Measurements from ENCODE around the gene ZNF277.

The ZNF277 gene

DNA sequence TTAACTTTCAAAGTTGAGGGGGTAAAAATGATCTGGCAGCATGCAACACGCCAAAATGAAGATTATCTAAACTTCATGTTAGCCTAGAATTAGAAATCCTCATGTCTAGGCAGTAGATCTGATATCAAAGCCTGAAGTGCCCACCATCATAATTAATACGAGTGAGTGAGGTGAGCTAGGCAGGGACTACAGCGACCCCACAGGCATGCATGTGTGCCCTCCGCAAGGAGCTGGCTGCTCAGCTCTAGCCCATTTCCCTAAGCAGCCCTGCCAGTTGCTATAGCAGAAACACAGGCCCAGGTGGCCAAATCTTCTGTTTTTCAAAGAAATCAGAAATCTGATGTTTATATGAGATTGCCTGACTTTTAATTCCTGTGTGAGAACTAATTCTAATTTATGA is 150.6 kb downstream of the ZNF277 start:
- Histone ChIP-seq H3K18ac (ENCODE audit: low read length) (no peak overlapping the region), H4K8ac (ENCODE audit: low read depth, low read length) (no peak overlapping the region), H2BK12ac (ENCODE audit: low read length) (no peak overlapping the region), H2BK15ac (ENCODE audit: low read length) (no peak overlapping the region), H3K4me1 (ENCODE audit: control insufficient read depth in 2 of 2, insufficient read depth in 1 of 2, low read depth in 1 of 2, low read length in 2 of 2) (peaks cover 0 to 2% of the 10 kb centered on the region in 2 donors), H3K36me3 (replicated peaks in 1 of 2; ENCODE audit: control insufficient read depth in 2 of 2, insufficient read depth in 2 of 2, low read length in 2 of 2) (no peaks in the 10 kb centered on the region), H3K9ac (ENCODE audit: low read depth, low read length, poor library complexity) (no peak overlapping the region), H2AFZ (ENCODE audit: low read length) (no peak overlapping the region), H3K79me1 (ENCODE audit: low read depth, low read length) (no peaks in the 10 kb centered on the region), H3K14ac (ENCODE audit: low read length) (no peak overlapping the region), H3K9me3 (replicated peaks in 1 of 2; ENCODE audit: control insufficient read depth in 2 of 2, insufficient read depth in 1 of 2, low read depth in 1 of 2, low read length in 2 of 2) (no peaks in the 10 kb centered on the region), H3K4ac (ENCODE audit: low read length) (no peak overlapping the region), H2BK120ac (ENCODE audit: low read depth, low read length) (no peak overlapping the region), H3K23ac (ENCODE audit: low read depth, low read length, poor library complexity) (no peak overlapping the region), H3K27ac (replicated peaks; ENCODE audit: low read length) (no peak overlapping the region), H2BK5ac (ENCODE audit: low read length) (no peak overlapping the region), H3K27me3 (ENCODE audit: control insufficient read depth in 3 of 3, insufficient read depth in 3 of 3, low read depth in 1 of 3, low read length in 3 of 3) (no peaks in the 10 kb centered on the region), H2AK5ac (ENCODE audit: low read depth, low read length) (no peak overlapping the region), H4K91ac (ENCODE audit: low read depth, low read length, poor library complexity) (no peak overlapping the region), H3K4me2 (ENCODE audit: insufficient read depth, low read length, poor library complexity, severe bottlenecking) (no peak overlapping the region), H3K4me3 (ENCODE audit: low read length in 2 of 2) (no peak overlapping the region)
- DNase-seq (ENCODE audit: low spot score): no peak
- WGBS, 2 donors (ENCODE audit: extremely low coverage in 2 of 2, insufficient read length in 2 of 2, insufficient replicate concordance in 1 of 2): no CpG with 5 or more reads among the region's 4 CpGs

DNA sequence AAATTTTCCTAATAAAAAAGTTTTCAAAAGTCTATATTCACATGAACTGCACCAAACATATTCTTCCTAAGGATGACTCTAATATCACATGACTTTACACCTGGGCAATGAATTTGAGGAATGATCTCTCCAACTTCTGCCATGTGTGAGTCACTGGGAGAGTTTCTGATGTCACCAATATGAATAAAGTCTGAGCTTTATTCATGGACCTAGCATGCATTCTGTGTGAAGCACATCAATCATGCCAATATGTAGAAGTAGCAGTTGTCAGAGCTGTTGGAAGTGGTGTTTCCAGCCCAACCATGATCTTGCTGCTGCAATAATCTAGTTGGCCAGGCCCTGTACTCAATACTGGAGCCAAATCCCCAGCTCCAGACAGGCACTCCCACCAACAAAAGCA is 152.0 kb downstream of the ZNF277 start:
- H3K4me1 ChIP-seq (ENCODE audit: control insufficient read depth in 2 of 2, insufficient read depth in 1 of 2, low read depth in 1 of 2, low read length in 2 of 2): peaks cover 5 to 9% of the 10 kb centered on the region in 2 donors
- no peak overlapping the region for H3K4me2 ChIP-seq (ENCODE audit: insufficient read depth, low read length, poor library complexity, severe bottlenecking)
- no peak overlapping the region for H3K27ac ChIP-seq (replicated peaks; ENCODE audit: low read length)
- no peak overlapping the region for H2AFZ ChIP-seq (ENCODE audit: low read length)
- no peak overlapping the region for H3K9ac ChIP-seq (ENCODE audit: low read depth, low read length, poor library complexity)
- no peak for DNase-seq (ENCODE audit: low spot score)
- H3K79me1 ChIP-seq (ENCODE audit: low read depth, low read length): no peaks in the 10 kb centered on the region
- no peak overlapping the region for H3K23ac ChIP-seq (ENCODE audit: low read depth, low read length, poor library complexity)
- H2BK12ac ChIP-seq (ENCODE audit: low read length): no peak overlapping the region
- no peak overlapping the region for H2BK15ac ChIP-seq (ENCODE audit: low read length)
- H3K4me3 ChIP-seq (ENCODE audit: low read length in 2 of 2): no peak overlapping the region
- H4K91ac ChIP-seq (ENCODE audit: low read depth, low read length, poor library complexity): no peak overlapping the region
- no peaks in the 10 kb centered on the region for H3K27me3 ChIP-seq (ENCODE audit: control insufficient read depth in 3 of 3, insufficient read depth in 3 of 3, low read depth in 1 of 3, low read length in 3 of 3)
- no peak overlapping the region for H3K14ac ChIP-seq (ENCODE audit: low read length)
- H2AK5ac ChIP-seq (ENCODE audit: low read depth, low read length): no peak overlapping the region
- no peak overlapping the region for H3K18ac ChIP-seq (ENCODE audit: low read length)
- no peak overlapping the region for H2BK5ac ChIP-seq (ENCODE audit: low read length)
- no peaks in the 10 kb centered on the region for H3K36me3 ChIP-seq (replicated peaks in 1 of 2; ENCODE audit: control insufficient read depth in 2 of 2, insufficient read depth in 2 of 2, low read length in 2 of 2)
- H2BK120ac ChIP-seq (ENCODE audit: low read depth, low read length): no peak overlapping the region
- H4K8ac ChIP-seq (ENCODE audit: low read depth, low read length): no peak overlapping the region
- H3K4ac ChIP-seq (ENCODE audit: low read length): no peak overlapping the region
- H3K9me3 ChIP-seq (replicated peaks in 1 of 2; ENCODE audit: control insufficient read depth in 2 of 2, insufficient read depth in 1 of 2, low read depth in 1 of 2, low read length in 2 of 2): no peaks in the 10 kb centered on the region

DNA sequence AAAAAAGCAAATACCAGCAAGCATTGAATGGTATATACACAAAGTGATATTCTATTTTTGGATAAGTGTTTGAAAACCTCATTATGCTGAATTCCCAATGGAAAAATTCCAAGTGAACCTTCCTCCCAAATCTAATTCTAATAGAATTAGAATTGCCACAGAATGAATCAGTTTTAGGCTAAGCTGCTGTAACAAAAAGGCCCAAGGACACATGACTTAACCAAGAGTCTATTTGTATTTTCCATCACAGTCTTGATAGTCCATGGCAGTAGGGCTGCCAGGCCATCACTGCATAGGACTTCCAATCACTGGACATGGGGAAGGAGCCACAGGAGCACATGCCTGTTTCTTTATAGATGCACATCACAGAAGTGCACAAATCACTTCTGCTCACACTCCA is 152.6 kb downstream of the ZNF277 start:
- Histone ChIP-seq H2BK12ac (ENCODE audit: low read length) (no peak overlapping the region), H2BK15ac (ENCODE audit: low read length) (no peak overlapping the region), H4K8ac (ENCODE audit: low read depth, low read length) (no peak overlapping the region), H3K27me3 (ENCODE audit: control insufficient read depth in 3 of 3, insufficient read depth in 3 of 3, low read depth in 1 of 3, low read length in 3 of 3) (no peaks in the 10 kb centered on the region), H3K9me3 (replicated peaks in 1 of 2; ENCODE audit: control insufficient read depth in 2 of 2, insufficient read depth in 1 of 2, low read depth in 1 of 2, low read length in 2 of 2) (no peaks in the 10 kb centered on the region), H3K27ac (replicated peaks; ENCODE audit: low read length) (no peak overlapping the region), H3K9ac (ENCODE audit: low read depth, low read length, poor library complexity) (no peak overlapping the region), H2AFZ (ENCODE audit: low read length) (no peak overlapping the region), H3K36me3 (replicated peaks in 1 of 2; ENCODE audit: control insufficient read depth in 2 of 2, insufficient read depth in 2 of 2, low read length in 2 of 2) (no peaks in the 10 kb centered on the region), H3K4me1 (ENCODE audit: control insufficient read depth in 2 of 2, insufficient read depth in 1 of 2, low read depth in 1 of 2, low read length in 2 of 2) (peaks cover 5 to 11% of the 10 kb centered on the region in 2 donors), H3K18ac (ENCODE audit: low read length) (no peak overlapping the region), H3K4me2 (ENCODE audit: insufficient read depth, low read length, poor library complexity, severe bottlenecking) (no peak overlapping the region), H3K4ac (ENCODE audit: low read length) (no peak overlapping the region), H2BK5ac (ENCODE audit: low read length) (no peak overlapping the region), H2AK5ac (ENCODE audit: low read depth, low read length) (no peak overlapping the region), H4K91ac (ENCODE audit: low read depth, low read length, poor library complexity) (no peak overlapping the region), H3K79me1 (ENCODE audit: low read depth, low read length) (no peaks in the 10 kb centered on the region), H3K4me3 (ENCODE audit: low read length in 2 of 2) (no peak overlapping the region), H3K23ac (ENCODE audit: low read depth, low read length, poor library complexity) (no peak overlapping the region), H2BK120ac (ENCODE audit: low read depth, low read length) (no peak overlapping the region), H3K14ac (ENCODE audit: low read length) (no peak overlapping the region)
- DNase-seq (ENCODE audit: low spot score): no peak

DNA sequence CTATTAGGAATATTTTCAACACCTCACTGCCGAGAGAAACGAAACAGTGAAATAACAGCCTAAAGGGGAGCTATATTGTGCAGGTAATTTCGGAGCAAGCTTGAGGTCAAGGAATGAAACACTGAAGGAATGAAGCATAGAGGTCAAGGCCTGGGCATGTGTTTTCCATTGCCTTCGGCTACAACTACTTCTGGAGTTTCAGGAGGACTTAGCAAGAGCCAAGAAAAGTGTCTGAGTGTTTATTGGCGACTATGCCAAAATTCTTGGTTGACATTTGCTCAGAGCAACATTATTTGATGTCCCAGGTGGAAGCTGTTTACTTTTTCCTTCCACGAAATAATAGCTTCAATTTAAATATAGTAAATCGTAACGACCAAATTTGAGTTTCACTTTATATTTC is 154.2 kb downstream of the ZNF277 start:
- Histone ChIP-seq H3K18ac (ENCODE audit: low read length) (no peak overlapping the region), H3K4me1 (ENCODE audit: control insufficient read depth in 2 of 2, insufficient read depth in 1 of 2, low read depth in 1 of 2, low read length in 2 of 2) (peaks cover 5 to 13% of the 10 kb centered on the region in 2 donors), H3K4ac (ENCODE audit: low read length) (no peak overlapping the region), H4K8ac (ENCODE audit: low read depth, low read length) (no peak overlapping the region), H2AFZ (ENCODE audit: low read length) (no peak overlapping the region), H2BK12ac (ENCODE audit: low read length) (no peak overlapping the region), H3K23ac (ENCODE audit: low read depth, low read length, poor library complexity) (no peak overlapping the region), H3K4me3 (ENCODE audit: low read length in 2 of 2) (no peak overlapping the region), H3K4me2 (ENCODE audit: insufficient read depth, low read length, poor library complexity, severe bottlenecking) (no peak overlapping the region), H2BK5ac (ENCODE audit: low read length) (no peak overlapping the region), H3K36me3 (replicated peaks in 1 of 2; ENCODE audit: control insufficient read depth in 2 of 2, insufficient read depth in 2 of 2, low read length in 2 of 2) (no peaks in the 10 kb centered on the region), H3K9me3 (replicated peaks in 1 of 2; ENCODE audit: control insufficient read depth in 2 of 2, insufficient read depth in 1 of 2, low read depth in 1 of 2, low read length in 2 of 2) (no peaks in the 10 kb centered on the region), H3K14ac (ENCODE audit: low read length) (no peak overlapping the region), H3K9ac (ENCODE audit: low read depth, low read length, poor library complexity) (no peak overlapping the region), H3K27me3 (ENCODE audit: control insufficient read depth in 3 of 3, insufficient read depth in 3 of 3, low read depth in 1 of 3, low read length in 3 of 3) (no peaks in the 10 kb centered on the region), H4K91ac (ENCODE audit: low read depth, low read length, poor library complexity) (no peak overlapping the region), H2BK15ac (ENCODE audit: low read length) (no peak overlapping the region), H2AK5ac (ENCODE audit: low read depth, low read length) (no peak overlapping the region), H2BK120ac (ENCODE audit: low read depth, low read length) (no peak overlapping the region), H3K79me1 (ENCODE audit: low read depth, low read length) (no peaks in the 10 kb centered on the region), H3K27ac (replicated peaks; ENCODE audit: low read length) (no peak overlapping the region)
- DNase-seq (ENCODE audit: low spot score): no peak
- no CpG with 5 or more reads among the region's 8 CpGs for WGBS, 2 donors (ENCODE audit: extremely low coverage in 2 of 2, insufficient read length in 2 of 2, insufficient replicate concordance in 1 of 2)

Measured in neuronal stem cell (in vitro differentiated cells).